HepG2 (cell line): Measurements from ENCODE around the gene COX4I2. TPM values are rescaled to one million over a fixed set of nuclear protein-coding genes. Genes with fewer than 3 reads are reported as not detected.

Experiments used
- ATAC-seq: fragments of 200-7000 bp; cut with Tn5 transposase; 3 replicates; pipeline ENCODE4 v1.9.1; 2020; ENCODE audit warnings: mild to moderate bottlenecking, moderate library complexity
- BruUV-seq: library from RNA; stranded (reverse); fragments of 400-500 nt; replicated peaks from 2 replicates; lab custom pipeline; 2021; lab: Mats Ljungman, UMichigan
- CTCF ChIA-PET: fragments of 300-600 bp; formaldehyde crosslinking; extraction: SDS; loops from one replicate; lab custom pipeline; 2021; ENCODE audit warnings: low total read pairs, inconsistent platforms, low intra/inter-chr PET ratio; lab: Yijun Ruan, JAX
- POLR2A ChIA-PET: fragments of 350-600 bp; sonication (Branson Sonifier 250); formaldehyde crosslinking; loops from one replicate; lab custom pipeline; 2020; ENCODE audit warnings: antibody characterized with exemption, inconsistent platforms; lab: Yijun Ruan, JAX
- DNase-seq: peaks from one replicate; pipeline ENCODE4 v3.0.0-alpha.2; 2015; ENCODE audit warnings: low spot score
- FAIRE-seq: peaks from 3 replicates; lab custom pipeline; 2011; peaks lifted over from hg19 to GRCh38; lab: Jason Lieb, UNC
- H2AFZ ChIP-seq: one replicate; pipeline ENCODE4 v1.6.1; 2011; ENCODE audit warnings: low read length, inconsistent platforms
- H3K27ac ChIP-seq: fragments of 300-600 bp; 3 replicates; pipeline ENCODE4 v1.8.0; 2011; ENCODE audit warnings: mixed run types, mild to moderate bottlenecking, mixed read lengths, low read length, inconsistent platforms; ENCODE audit not compliant: insufficient read depth; ENCODE audit errors: extremely low read length
- H3K27me3 ChIP-seq, 2 experiments: fragments of 200-600 bp in 1 of 2; 2 replicates in 1 of 2; 3 replicates in 1 of 2; pipeline versions ENCODE4 v1.6.0 to v1.8.0; 2011; ENCODE audit warnings: low read length in 2 of 2, mild to moderate bottlenecking in 2 of 2, moderate library complexity in 2 of 2, inconsistent platforms in 1 of 2; ENCODE audit not compliant: insufficient read depth in 2 of 2, control insufficient read depth in 1 of 2
- H3K36me3 ChIP-seq, 2 experiments: fragments of 200-600 bp in 1 of 2; replicated peaks in 1 of 2; 2 replicates in 1 of 2; 3 replicates in 1 of 2; pipeline versions ENCODE4 v1.5.1 to v1.8.0; 2011; ENCODE audit warnings: low read length in 2 of 2, inconsistent platforms in 1 of 2; ENCODE audit not compliant: insufficient read depth in 2 of 2, control insufficient read depth in 1 of 2
- H3K4me1 ChIP-seq: 2 replicates; pipeline ENCODE4 v1.5.1; 2012; ENCODE audit warnings: low read length, inconsistent platforms; ENCODE audit not compliant: insufficient read depth
- H3K4me2 ChIP-seq: 2 replicates; pipeline ENCODE4 v1.6.0; 2011; ENCODE audit warnings: low read depth, low read length, inconsistent platforms
- H3K4me3 ChIP-seq, 3 experiments: fragments of 200-600 bp in 1 of 3; sonication (generic), shearing (Covaris generic) in 1 of 3; replicated peaks in 1 of 3; 2 replicates each; pipeline ENCODE4 v1.5.1; 2011 to 2016; ENCODE audit warnings: low read length in 3 of 3, inconsistent platforms in 2 of 3, low read depth in 2 of 3, mild to moderate bottlenecking in 2 of 3, control low read depth in 1 of 3, mixed read lengths in 1 of 3; ENCODE audit not compliant: insufficient read depth in 1 of 3
- H3K79me2 ChIP-seq: one replicate; pipeline ENCODE4 v1.6.1; 2011; ENCODE audit warnings: low read length, inconsistent platforms; ENCODE audit not compliant: insufficient read depth
- H3K9ac ChIP-seq: 2 replicates; pipeline ENCODE4 v1.6.0; 2011; ENCODE audit warnings: mild to moderate bottlenecking, low read depth, low read length, inconsistent platforms; ENCODE audit not compliant: insufficient read depth
- H3K9me3 ChIP-seq: 2 replicates; pipeline ENCODE4 v1.5.1; 2012; ENCODE audit warnings: mild to moderate bottlenecking, low read length
- H4K20me1 ChIP-seq: 2 replicates; pipeline ENCODE4 v1.6.0; 2011; ENCODE audit warnings: inconsistent platforms, mild to moderate bottlenecking, low read length, moderate library complexity; ENCODE audit not compliant: insufficient read depth
- ARNTL ChIP-seq: sonication (generic); formaldehyde crosslinking; IDR thresholded peaks from 2 replicates; pipeline ENCODE4 v1.4.0; 2020; ENCODE audit warnings: mild to moderate bottlenecking, missing genetic modification reagents
- GLI4 ChIP-seq: sonication (generic); formaldehyde crosslinking; IDR thresholded peaks from 2 replicates; pipeline ENCODE4 v1.5.1; 2020; ENCODE audit warnings: missing genetic modification reagents, mild to moderate bottlenecking, moderate library complexity, borderline replicate concordance
- HNRNPK ChIP-seq: fragments of 200-400 bp; formaldehyde crosslinking; IDR thresholded peaks from 2 replicates; pipeline ENCODE4 v1.6.1; 2018; ENCODE audit warnings: low read length, low read depth, moderate library complexity, mild to moderate bottlenecking; ENCODE audit not compliant: poor library complexity, severe bottlenecking
- PAF1 ChIP-seq: IDR thresholded peaks from 2 replicates; pipeline ENCODE4 v1.6.1; 2016; ENCODE audit warnings: missing genetic modification reagents, missing compliant biosample characterization
- ZNF138 ChIP-seq: sonication (generic); formaldehyde crosslinking; IDR thresholded peaks from 2 replicates; pipeline ENCODE4 v1.5.0; 2020; ENCODE audit warnings: mild to moderate bottlenecking, low read depth, missing genetic modification reagents
- ZSCAN12 ChIP-seq: sonication (generic); formaldehyde crosslinking; IDR thresholded peaks from 2 replicates; pipeline ENCODE4 v1.9.0; 2021; ENCODE audit warnings: mild to moderate bottlenecking, missing genetic modification reagents
- ZSCAN22 ChIP-seq: sonication (generic); formaldehyde crosslinking; IDR thresholded peaks from 2 replicates; pipeline ENCODE4 v1.4.0; 2020; ENCODE audit warnings: mild to moderate bottlenecking, missing genetic modification reagents
- ZSCAN31 ChIP-seq: sonication (generic); formaldehyde crosslinking; IDR thresholded peaks from 2 replicates; pipeline ENCODE4 v1.5.0; 2020; ENCODE audit warnings: low read depth, mild to moderate bottlenecking, missing genetic modification reagents
- WGBS: methylation state at CpG from one replicate; pipeline ENCODE4 v1.1.6; 2017; ENCODE audit warnings: low lambda C conversion rate; 5-methylcytosine and 5-hydroxymethylcytosine counted together
- in situ Hi-C: cut with HindIII; loops from 2 replicates; pipeline ENCODE4 v1.10.0; 2017; ENCODE audit warnings: low pct_unique_long_range_greater_than_20kb; ENCODE audit not compliant: extremely low pct_ligation_motif_present
- intact Hi-C: fragments of 100-400 bp; cut with micrococcal nuclease; formaldehyde crosslinking; loops from one replicate; pipeline ENCODE4 v1.10.0; 2022; ENCODE audit not compliant: unreplicated experiment
- polyA plus RNA-seq, 8 experiments: library from polyadenylated mRNA; depleted of rRNA in 3 of 8; stranded (reverse) in 7 of 8; unstranded in 1 of 8; fragments of >200 nt; fragmentation: Illumina TruSeq in 4 of 8; extraction: Trizol in 4 of 8; gene quantifications; 2 replicates each; pipeline versions ENCODE4 v1.2.1 to v1.2.3, GENCODE V29; 2011 to 2016; ENCODE audit warnings: low read depth in 4 of 8, missing spikeins in 1 of 8, mixed read lengths in 1 of 8; ENCODE audit not compliant: insufficient read depth in 1 of 8
- total RNA-seq, 5 experiments: library from RNA; depleted of rRNA; stranded (reverse); fragments of >200 nt; fragmentation: Illumina TruSeq; extraction: Trizol; gene quantifications; 2 replicates each; pipeline ENCODE4 v1.2.3, GENCODE V29; 2016; ENCODE audit warnings: low read depth in 1 of 5
- TF ChIP-seq, protein P1 (sequence below): sonication (generic); formaldehyde crosslinking; IDR thresholded peaks from 2 replicates; pipeline ENCODE4 v1.9.0; 2021; ENCODE audit warnings: missing genetic modification reagents, mild to moderate bottlenecking, borderline replicate concordance
- TF ChIP-seq, protein P2 (sequence below): IDR thresholded peaks from 2 replicates; pipeline ENCODE4 v1.6.1; 2018; ENCODE audit warnings: missing genetic modification reagents, mild to moderate bottlenecking, missing compliant biosample characterization
- TF ChIP-seq, protein P3 (sequence below): sonication (generic); formaldehyde crosslinking; IDR thresholded peaks from 2 replicates; pipeline ENCODE4 v1.5.1; 2020; ENCODE audit warnings: missing genetic modification reagents, mild to moderate bottlenecking, borderline replicate concordance

Gene COX4I2
- total and polyA plus RNA-seq, 2 of the 13 experiments (the other 11 are each of a cell fraction or from before 2014, with no cell fraction given), result 1.1 TPM; not detected in 1

DNA sequence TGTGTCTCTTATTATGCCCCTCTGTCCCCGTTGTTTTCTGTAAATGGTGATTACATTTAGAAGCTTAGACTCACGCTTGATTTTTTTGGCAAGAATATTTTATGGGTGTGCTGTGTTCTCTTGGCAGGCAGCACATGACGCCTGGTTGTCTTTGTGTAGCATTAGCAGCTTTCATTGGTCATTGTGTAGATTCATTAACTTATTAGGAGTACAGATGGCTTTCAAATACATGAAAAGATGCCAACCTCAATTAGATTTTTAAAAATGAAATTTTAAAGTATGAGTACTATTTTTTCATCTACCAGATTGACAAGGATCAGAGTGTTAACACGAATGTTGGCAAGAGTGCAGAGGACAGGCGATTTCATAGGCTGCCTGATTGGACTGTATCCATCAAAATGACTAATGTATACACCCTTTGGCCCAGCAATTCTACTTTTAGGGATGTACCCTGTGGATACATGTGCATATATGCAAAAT lies 15.2 kb downstream of the COX4I2 start:
- H4K20me1 ChIP-seq, result no peaks in the 10 kb centered on the region
- CTCF ChIA-PET, result no interaction called here
- no peak overlapping the region for H3K4me3 ChIP-seq
- no peak for DNase-seq
- POLR2A ChIA-PET, result interaction anchor here (2.2 to 16.2 kb wide), 2 partner anchors 8 to 56 kb away, joined by 5 to 1981 read pairs; partner anchors contain the start of gene BCL2L1
- intact Hi-C loops (no loop called here), in situ Hi-C loops (no loop called here)
- FAIRE-seq, result no peak
- H3K36me3 ChIP-seq, result no peaks in the 10 kb centered on the region
- no peak overlapping the region for H3K4me2 ChIP-seq
- H3K27me3 ChIP-seq, result 0 out of 5 replicates have a peak, but pooled peaks cover 0 to 7% of the 10 kb centered on the region in 2 experiments
- no peak overlapping the region for H3K9ac ChIP-seq
- H3K4me1 ChIP-seq, result no peaks in the 10 kb centered on the region
- H3K27ac ChIP-seq, result no peak overlapping the region
- 25% methylated on average over 5 of the region's 5 CpGs for WGBS
- H3K79me2 ChIP-seq, result no peaks in the 10 kb centered on the region
- BruUV-seq, result no TSS peak
- TF ChIP-seq, protein P1, sequence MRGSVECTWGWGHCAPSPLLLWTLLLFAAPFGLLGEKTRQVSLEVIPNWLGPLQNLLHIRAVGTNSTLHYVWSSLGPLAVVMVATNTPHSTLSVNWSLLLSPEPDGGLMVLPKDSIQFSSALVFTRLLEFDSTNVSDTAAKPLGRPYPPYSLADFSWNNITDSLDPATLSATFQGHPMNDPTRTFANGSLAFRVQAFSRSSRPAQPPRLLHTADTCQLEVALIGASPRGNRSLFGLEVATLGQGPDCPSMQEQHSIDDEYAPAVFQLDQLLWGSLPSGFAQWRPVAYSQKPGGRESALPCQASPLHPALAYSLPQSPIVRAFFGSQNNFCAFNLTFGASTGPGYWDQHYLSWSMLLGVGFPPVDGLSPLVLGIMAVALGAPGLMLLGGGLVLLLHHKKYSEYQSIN (CRISPR knock-in tag), result no peak
- TF ChIP-seq HNRNPK (peak; percentile 1), GLI4 (CRISPR knock-in tag) (no peak), ARNTL (no peak)
- no peaks in the 10 kb centered on the region for H3K9me3 ChIP-seq
- no peak for ATAC-seq
- no peak overlapping the region for H2AFZ ChIP-seq

DNA sequence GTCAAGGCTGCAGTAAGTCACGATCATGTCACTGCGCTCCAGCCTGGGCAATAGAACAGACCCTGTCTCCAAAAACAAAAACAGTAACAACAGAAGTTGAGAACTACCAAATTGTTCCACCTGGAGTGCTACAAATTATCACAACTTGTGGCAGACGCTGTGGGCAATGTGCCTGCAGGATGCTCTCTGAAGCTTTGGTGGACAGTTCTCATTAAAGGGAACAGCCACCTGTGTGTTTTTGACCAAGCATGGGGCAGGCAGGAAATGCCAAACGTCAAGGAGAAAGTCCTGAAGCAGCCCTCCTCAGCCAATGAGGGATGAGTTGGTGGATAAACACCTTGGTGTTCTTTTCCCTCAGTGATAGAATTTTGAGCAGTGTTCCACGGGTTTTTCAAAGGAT lies 15.8 kb downstream of the COX4I2 start:
- Histone ChIP-seq H3K79me2 (no peaks in the 10 kb centered on the region), H3K36me3 (no peaks in the 10 kb centered on the region), H3K4me3 (no peak overlapping the region), H3K27me3 (0 out of 5 replicates have a peak, but pooled peaks cover 0 to 7% of the 10 kb centered on the region in 2 experiments), H3K9ac (no peak overlapping the region), H3K9me3 (no peaks in the 10 kb centered on the region), H4K20me1 (no peaks in the 10 kb centered on the region), H3K4me2 (no peak overlapping the region), H3K27ac (no peak overlapping the region), H2AFZ (no peak overlapping the region), H3K4me1 (no peaks in the 10 kb centered on the region)
- no TSS peak for BruUV-seq
- 28% methylated on average over 5 of the region's 5 CpGs for WGBS
- in situ Hi-C loops (no loop called here), intact Hi-C loops (no loop called here)
- peak; percentile 20 for ATAC-seq
- POLR2A ChIA-PET, result interaction anchor here (16.2 kb wide), 1 partner anchor 56 kb away, joined by 1981 read pairs; the partner anchor contains the start of gene BCL2L1
- no peak for FAIRE-seq
- CTCF ChIA-PET, result no interaction called here
- DNase-seq, result no peak
- TF ChIP-seq ZSCAN22 (CRISPR knock-in tag), result no peak
- no peak for TF ChIP-seq ZSCAN12 (CRISPR knock-in tag)
- no peak for TF ChIP-seq ZNF138 (CRISPR knock-in tag)
- TF ChIP-seq PAF1, result no peak
- TF ChIP-seq, protein P2, sequence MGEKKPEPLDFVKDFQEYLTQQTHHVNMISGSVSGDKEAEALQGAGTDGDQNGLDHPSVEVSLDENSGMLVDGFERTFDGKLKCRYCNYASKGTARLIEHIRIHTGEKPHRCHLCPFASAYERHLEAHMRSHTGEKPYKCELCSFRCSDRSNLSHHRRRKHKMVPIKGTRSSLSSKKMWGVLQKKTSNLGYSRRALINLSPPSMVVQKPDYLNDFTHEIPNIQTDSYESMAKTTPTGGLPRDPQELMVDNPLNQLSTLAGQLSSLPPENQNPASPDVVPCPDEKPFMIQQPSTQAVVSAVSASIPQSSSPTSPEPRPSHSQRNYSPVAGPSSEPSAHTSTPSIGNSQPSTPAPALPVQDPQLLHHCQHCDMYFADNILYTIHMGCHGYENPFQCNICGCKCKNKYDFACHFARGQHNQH (CRISPR knock-in tag), result no peak
- no peak for TF ChIP-seq ZSCAN31 (CRISPR knock-in tag)
- TF ChIP-seq, protein P3, sequence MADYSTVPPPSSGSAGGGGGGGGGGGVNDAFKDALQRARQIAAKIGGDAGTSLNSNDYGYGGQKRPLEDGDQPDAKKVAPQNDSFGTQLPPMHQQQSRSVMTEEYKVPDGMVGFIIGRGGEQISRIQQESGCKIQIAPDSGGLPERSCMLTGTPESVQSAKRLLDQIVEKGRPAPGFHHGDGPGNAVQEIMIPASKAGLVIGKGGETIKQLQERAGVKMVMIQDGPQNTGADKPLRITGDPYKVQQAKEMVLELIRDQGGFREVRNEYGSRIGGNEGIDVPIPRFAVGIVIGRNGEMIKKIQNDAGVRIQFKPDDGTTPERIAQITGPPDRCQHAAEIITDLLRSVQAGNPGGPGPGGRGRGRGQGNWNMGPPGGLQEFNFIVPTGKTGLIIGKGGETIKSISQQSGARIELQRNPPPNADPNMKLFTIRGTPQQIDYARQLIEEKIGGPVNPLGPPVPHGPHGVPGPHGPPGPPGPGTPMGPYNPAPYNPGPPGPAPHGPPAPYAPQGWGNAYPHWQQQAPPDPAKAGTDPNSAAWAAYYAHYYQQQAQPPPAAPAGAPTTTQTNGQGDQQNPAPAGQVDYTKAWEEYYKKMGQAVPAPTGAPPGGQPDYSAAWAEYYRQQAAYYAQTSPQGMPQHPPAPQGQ (CRISPR knock-in tag), result no peak
